ENCODE results near the gene ARHGEF4.

The ARHGEF4 gene

DNA sequence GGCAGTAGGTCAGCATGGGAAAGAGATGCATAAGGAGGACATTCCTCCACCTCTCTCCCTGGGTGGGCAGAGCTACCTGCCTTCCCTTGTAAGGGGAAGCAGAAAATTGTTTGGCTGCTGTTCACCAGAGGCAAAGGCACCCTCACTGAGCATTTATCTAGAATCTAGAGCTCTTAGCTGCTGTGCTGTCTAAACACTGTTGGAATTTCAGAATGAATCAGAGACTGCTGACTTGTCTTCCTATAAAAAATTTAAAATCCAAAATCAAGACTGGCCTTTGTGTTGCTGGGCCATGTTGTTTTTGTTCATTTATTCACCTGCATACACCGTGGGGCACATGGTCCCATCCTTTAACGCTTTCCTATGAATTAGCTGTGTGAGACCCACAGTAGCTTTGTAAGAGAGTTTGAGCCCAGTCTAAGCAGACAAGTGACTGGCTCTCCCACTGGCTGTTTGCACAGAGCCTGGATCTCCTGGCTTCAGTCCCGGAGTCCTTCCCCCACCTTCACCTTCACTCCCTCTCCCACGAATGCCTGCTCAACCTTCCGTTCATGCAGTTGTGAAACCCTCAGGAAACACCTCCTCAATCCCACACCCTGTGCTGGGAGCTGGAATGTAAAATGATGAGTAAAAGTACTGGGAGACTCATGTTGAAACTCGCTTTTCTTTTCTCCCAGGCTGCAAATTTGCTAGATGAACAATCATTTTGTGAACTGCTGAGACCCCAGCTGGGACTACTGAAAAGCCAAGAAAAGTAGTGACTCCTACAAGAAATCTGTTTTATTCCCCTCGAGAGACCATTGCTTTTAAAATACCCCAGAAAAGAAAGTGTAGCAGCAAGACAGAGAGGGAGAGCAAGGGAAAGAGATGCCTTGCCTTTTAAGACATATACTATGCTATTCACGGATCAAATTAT lies 180.4 kb downstream of the ARHGEF4 start:
- DNase-seq = no peak

DNA sequence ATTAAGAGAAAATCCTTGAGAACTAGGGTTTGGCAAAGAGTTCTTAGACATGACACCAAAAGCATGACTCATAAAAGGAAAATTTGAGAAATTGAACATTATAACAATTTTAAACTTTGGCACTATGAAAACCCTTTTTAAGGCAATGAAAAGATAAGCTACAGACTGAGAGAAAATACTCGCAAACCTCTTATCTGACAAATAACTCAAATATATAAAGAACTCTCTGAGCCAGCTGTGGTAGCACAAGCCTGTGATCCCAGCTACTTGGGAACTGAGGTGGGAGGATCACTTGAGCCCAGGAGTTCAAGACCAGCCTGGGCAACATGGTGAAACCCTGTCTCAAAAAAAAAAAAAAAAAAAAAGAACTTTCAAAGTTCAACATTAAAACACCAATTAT lies 186.0 kb downstream of the ARHGEF4 start:
- DNase-seq = no peak

DNA sequence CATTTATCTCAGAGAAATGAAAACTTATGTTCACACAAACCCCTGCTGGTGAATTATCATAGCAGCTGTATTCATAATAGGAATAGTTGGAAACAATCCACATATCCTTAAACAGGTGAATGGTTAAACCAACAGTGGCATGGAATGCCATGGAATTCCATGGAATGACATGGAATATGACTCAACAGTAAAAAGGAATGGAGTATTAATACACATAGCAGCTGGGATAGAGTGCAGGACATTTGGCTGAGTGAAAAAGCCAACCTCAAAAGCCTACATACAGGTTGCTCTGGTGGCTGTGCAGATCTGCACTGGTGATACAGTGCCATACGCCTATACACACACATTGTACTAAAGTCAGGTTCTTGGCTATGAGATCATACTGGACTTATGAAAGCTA lies 187.0 kb downstream of the ARHGEF4 start:
- no peak for DNase-seq

DNA sequence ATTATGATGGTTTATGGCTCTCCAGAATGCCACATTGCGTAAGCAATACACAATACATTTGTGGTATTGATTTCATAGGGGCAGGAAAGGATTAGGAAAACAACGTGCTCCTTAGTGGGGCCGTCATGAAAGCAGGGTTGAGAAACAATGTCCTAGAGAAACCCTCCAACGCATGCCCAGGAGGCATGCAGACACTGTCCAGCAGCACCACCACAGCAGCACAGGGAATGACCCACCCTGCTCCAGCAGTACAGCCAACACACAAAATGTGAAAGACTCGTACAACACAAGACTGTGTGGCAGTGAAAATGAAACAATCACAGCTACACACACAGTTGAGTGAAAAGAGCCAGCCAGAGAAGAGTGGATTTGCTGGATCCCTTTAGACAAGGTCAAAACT lies 190.2 kb downstream of the ARHGEF4 start:
- DNase-seq = no peak

DNA sequence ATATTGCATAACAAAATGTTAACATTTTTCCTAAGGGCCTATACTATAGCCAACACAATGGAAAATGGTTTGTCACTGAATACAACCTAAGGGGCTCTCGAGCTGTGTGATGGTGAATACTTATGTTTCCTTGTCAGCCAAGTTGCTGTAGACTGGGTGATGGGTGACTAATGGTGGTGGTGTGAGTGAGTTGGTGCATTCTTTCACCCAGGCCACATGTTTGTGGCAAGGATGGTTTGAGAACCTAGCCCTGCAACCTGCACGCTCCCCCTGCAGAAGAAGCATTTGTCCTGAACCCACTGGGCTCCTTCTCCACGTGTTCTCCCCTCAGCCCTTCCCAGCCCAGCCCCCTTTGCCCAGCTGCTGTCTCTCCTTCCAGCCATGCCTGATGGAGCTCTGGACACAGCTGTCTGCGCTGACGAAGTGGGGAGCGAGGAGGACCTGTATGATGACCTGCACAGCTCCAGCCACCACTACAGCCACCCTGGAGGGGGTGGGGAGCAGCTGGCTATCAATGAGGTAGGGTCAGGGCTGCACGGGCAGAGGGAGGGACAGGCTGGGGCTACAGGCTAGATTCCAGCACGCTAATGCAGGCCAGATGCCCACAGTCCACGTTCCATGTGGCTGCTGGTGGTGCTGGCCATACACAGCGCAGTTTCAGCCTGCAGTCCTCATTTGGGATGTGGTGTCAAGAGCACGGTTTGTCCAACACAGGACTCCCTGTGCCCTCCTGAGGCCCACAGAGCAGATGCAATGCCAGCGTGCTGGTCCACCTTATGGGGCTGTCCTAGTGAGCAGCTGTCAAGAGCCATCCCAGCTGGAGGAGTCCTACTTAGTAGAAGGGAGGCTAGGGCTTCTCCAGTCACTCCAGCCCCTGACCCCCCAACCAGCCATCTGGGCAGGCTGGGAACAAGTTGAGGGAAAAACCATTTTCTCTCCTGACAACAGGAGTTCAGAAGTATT lies 191.1 kb downstream of the ARHGEF4 start:
- no peak for DNase-seq

DNA sequence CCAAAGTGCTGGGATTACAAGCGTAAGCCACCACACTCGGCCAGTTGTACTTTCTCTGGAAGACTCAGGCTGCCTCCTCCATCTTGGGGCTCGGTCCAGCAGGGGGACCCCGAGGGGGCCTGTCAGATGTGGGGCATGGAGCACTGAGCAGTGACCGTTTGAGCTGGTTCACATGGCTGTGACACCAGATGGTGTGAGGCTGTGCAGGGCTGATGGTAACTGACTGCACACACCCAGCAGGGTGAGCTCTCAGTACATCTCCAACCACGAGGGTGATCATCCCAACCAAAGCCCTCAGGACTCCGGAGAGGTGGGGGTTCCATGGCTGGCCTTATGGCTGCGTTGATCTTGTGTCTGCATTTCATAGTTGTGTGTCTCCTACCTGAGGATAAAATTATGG lies 193.1 kb downstream of the ARHGEF4 start:
- DNase-seq = no peak

DNA sequence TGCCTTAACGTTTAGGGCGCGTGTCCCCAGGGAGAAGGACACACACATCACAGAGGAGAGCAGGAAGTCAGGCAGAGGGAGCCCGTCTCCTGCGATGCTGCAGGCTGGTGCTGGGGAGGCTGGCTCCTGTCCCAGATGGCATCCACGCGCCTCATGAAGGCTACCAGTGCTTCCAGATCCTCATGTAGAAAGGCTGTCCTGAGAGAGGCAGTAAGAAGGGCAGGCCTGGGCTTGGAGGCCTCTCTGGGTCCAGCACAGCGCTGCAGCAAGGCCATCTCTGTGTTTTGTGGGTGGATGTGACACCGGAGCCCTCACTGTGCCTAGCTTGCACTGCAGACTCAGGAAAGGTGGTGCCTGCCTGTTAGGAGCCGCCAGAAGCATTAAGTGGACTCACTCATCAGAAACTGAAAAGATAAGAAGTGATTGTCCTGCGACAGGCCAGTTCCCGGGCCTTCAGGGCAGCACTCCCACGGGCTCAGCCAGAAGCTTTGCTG lies 193.8 kb downstream of the ARHGEF4 start:
- DNase-seq = no peak

DNA sequence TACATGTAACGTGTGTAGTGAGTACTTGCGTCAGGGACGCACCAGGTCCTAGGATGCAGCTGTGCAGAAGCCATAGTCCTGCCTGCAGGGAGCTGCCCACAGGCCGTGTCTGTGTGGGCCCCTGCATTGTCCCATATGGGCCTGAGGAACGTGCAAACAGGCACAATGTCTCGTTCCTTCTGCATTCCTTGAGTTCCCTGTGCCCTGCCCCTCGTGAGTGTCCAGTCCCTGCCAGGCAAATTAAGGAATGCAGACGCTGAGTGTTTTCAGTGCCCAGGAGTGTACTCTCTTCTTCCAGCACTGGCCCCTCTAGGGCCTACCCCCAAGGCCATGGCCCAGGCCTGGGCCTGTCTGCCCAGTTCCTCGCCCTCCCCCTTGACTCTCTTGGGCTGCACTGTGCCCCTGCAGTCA lies 194.7 kb downstream of the ARHGEF4 start:
- no peak for DNase-seq

DNA sequence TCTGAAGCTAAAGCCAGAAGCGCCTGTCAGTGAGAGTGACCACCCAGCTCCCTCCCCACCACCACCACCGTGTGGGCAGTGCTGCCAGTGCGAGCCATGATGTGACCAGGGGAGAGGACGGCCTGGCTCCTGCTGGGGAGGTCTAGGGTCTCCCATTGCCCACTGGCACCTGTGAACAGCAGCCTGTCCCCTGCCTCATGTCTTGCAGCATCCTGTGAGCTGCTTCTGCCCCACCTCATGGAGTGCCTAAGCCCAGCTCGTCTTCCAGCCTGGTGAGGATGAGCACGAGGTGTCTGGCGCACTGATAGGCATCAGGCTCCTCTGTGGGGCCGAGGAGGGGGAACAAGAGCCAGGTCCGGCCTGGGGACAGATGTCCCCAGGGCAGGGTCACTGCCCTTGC lies 195.2 kb downstream of the ARHGEF4 start:
- DNase-seq = no peak

DNA sequence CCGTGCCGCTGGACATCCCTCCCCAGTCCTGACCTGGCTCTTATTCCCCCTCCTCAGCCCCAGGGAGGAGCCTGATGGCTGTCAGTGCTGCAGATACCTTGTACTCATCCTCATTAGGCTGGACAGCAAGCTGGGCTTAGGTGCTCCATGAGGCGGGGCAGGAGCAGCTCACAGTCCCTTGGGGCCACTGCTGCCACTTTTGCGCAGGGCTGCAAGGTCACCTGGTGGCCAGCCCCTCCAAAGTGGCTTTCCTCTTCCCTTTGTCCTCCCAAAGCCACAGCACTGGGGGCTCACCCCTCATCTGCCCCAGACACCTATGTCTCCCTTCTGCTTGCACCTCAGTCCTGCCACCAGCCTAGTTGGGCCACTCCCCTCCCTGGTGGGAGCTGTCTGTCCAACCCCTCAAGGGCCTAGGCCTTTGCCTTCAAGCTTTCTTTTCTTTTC lies 195.7 kb downstream of the ARHGEF4 start:
- no peak for DNase-seq

DNA sequence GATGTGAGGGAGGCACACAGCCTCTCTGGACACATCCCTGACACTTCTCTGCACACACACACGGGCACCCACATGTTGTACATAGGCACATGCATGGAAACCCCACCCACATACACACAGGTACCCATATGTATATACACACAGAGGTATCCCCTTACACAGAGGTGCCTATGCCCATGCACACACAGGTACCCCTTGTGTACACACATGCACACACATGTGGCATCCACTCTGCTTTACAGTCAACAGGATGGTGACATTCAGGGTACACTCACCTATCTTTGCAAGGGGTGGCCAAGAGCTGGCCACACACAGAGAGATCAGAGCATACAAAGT lies 197.0 kb downstream of the ARHGEF4 start:
- no peak for DNase-seq

DNA sequence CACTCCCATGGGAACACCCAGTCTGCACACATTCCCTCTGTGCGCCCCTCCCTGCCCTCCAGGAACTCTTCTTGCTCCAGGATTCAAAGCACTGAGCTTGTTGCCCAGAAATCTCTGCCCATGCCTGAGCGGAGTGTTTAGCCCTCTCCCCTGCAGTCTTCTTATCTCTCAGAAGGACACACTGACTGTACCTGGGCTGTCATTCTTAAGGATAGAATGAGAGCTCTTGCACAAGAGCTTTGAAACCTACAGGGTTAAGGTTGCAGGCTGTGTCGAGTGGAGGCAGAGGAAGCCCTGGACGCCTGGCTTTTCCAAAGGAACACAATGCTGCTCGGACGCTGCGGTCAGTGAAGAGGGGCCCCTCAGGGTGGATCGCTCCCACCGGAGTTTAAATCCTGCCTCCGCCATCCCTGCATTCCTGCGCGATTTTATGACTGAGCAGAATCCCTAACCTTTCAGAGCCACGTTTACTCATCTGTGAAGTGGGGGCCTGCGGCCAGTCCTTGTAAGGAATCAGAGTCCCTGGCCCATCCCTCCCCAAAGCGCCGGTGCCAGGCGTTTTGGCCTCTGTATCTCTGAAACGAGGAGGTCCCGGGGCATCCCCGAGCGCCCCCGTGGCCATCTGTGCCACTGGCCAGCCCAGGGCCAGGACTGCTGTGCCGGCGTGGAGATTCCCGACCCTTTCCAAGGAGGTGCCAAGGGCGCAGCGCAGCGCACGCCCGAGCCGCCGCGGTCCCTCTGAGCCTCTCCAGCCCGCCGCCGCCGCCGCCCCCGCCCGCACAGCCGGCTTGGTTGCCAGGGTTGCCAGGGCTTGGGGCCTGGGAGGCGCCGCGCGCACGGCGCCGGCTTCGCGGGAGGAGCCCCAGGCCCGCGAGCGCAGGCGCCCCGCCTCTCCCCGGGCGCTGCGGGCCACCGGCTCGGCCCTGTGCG lies 197.7 kb downstream of the ARHGEF4 start:
- DNase-seq = no peak

DNA sequence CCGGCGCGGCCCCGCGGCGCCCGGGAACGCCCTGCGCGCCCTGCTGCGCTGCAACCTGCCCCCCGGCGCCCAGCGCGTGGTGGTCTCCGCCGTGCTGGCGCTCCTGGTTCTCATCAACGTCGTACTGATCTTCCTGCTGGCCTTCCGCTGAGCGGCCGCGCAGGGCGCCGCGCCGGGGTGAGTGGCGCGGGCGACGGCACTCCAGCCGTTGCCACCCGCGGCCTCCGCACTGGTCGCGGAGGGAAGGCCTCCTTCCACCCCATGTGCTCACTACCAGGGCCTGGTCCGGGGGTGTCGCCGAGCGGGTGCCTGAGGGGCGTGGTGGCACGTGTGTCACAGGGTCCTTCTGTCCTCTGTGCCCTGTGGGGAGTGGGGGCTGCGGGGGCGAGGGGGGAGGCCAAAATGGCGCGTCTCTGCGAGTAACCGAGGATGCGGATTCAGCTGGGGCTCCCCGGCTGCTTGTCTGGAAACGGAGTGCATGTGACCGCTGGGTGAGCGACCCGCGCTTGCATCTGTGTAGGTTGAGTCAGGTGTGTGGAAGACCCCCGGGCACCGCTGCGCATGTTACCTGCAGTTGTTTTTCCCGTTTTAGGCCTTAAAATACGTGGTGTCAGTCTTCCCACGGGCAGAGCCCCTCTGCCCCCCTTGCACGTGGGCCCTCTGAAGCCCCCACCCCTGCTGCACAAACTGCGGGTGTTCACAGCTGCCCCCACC lies 198.6 kb downstream of the ARHGEF4 start:
- DNase-seq = no peak

DNA sequence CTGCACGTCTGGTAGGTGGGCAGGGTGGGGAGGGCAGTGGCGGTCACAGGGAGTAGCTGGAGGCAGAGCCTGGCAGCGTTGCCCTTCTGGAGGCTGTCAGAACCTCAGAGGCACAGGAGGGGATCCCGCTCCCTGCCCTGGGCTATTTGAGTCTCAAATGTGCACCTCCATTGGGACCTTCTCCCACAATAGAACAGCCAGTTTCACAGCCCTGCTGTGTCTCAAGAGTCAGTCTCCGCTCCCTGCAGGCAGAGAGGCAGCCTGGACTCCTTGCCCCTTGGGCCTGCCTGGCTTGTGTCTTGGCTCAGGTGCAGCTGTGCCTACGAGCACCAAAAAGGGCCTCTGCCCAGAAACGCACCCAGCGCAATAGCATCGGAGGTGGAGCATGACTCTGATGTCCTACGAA lies 199.1 kb downstream of the ARHGEF4 start:
- DNase-seq = no peak

DNA sequence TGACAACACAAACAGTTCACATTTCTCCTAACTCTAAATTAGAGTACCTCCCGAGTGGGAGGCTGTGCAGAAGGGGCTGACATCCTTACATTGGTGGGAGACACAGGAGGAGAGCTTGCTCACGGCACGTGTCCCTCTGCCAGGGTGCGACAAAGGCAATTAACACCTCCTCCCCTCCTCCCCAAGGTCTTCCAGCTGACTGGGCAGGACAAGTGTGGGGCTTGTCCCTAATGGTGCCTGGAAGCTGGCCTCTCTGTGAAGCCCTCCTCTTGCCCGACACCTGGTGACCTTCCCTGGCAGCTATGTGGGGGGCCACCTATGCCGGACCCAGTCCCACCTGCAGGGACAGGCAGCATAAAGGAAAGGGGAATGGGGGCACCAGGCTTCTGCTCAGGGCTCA lies 199.6 kb downstream of the ARHGEF4 start:
- DNase-seq = no peak

DNA sequence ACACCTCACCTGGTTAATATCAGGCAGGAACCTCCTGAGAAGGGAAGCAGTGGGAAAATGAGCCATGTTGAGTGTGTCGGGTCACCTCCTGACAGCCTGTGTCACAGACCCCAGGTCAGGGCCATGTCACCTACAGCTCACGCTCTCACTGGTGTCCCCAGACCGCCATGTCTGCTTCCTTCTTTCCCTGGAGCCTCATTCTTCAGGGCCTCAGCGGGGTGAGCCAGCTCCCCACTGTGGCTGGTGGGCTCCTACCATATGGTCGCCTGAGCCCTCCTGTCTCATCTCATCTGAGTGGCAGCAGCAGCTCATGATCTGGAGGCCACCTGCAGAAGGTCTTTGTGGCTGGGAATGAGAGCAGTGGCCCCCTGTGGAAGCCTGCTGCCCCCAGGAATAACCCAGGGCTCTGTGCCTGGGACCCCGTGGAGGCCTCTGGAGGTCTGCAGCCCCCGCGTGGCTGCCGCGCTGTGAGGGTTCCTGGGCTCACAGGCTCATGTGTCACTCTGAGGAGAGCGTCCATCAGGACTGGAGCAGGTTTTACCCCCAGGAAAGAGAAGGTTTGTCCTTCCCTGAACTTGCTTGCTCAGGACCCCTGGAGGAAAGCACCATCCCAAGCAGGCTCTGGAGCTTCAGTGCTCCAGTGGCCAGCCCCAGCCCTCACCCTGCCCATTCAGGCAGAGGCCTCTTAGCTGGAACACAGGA lies 200.1 kb downstream of the ARHGEF4 start:
- DNase-seq = no peak

DNA sequence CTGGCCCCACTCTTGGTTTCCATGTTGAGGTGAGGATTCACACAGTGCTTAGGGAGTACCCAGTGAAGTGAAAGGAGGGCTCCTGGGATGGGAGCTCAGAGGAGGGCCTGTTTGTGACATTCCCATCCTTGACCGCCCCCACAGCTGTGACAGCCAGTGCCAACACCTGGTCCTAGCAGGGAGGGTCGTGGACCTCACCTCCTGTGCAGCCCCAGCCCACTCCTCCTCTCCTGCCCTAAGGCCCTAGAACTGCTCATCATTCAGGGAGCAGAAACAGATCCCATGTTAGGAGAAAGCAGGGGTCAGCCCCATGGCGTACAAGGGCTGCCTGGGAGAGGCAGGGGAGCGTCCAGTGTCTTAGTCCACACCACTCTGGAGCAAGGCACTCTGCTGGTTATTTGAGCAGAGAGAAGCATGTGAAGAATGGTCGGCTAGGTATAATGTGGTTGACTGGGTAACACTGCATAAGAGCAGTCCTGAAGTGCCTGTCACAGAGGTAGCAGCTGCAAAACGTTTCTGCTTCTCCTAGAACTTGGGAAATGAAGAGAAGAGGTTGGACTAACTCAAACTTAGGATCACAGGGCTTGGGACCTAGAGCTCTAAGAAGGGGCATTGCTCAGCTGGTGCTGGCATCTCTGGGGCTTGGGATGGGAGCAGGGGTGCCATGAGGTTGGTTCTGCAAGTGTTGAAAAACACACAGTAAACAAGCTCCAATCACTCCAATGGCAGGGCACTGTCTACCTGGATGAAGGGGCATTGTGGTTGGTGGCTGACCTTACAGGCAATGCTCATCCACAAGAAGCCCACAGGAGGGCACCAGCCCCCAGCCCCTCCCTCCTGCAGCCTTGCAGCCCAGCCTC lies 200.9 kb downstream of the ARHGEF4 start:
- no peak for DNase-seq

DNA sequence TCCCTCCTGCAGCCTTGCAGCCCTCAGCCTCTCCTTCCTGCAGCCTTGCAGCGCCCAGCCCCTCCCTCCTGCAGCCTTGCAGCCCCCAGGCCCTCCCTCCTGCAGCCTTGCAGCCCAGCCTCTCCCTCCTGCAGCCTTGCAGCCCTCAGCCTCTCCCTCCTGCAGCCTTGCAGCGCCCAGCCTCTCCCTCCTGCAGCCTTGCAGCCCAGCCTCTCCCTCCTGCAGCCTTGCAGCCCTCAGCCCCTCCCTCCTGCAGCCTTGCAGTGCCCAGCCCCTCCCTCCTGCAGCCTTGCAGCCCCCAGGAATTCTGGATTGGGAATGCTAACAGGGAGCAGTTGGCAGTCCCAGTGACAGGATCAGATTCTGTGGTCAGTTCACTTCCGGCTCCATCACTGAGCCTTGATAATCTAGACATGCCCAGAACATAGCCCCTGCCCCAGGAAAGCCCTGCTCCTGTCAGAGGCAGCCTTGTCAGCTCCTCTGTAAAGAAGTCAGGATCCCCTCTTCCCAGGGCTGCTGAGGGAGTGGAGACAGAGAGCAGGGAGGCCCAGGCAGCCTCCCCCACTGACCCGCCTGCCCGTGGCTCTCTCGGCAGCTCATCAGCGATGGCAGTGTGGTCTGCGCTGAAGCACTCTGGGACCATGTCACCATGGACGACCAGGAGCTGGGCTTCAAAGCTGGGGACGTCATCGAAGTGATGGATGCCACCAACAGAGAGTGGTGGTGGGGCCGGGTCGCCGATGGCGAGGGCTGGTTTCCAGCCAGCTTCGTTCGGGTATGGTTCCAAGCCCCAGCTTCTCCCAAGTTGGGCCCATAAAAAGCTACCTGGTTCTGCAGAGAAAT lies 201.8 kb downstream of the ARHGEF4 start:
- DNase-seq = no peak

DNA sequence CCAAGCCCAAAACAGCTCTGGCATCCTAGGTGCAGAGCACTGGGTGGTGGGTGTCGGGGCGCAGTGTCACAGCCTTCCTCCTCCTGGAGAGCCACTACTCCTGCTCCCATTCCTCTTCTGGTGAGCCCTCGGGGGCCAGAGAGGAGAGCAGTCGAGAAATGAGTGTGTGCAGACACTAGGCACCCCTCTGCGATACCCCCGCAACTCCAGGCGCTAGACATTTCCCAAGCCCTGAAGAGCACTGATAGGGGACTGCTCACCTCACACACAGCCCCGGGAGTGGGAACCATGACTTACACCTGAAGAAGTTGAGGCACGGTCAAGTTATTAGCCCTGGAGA lies 202.4 kb downstream of the ARHGEF4 start:
- no peak for DNase-seq

Measured in CD4-positive, alpha-beta T cell treated with Interleukin-1 beta for 1 hour (primary cell).